Measurements from ENCODE around the gene CDC5L.
A peak's percentile ranks its signal among the peaks of the same experiment; 100 is the strongest.
"Not testable (repeated sequence)": the region's sequence is repeated elsewhere in the genome, so short reads cannot be mapped to it uniquely, and the experiment has no call there.

CDC5L gene

GRCh38 chr6:44422531-44422930, 35.0 kb downstream of the CDC5L start:
- DNase-seq, result no peak

- no peak for DNase-seq
Measured at GRCh38 chr6:44423306-44423705, 35.8 kb downstream of the CDC5L start.

GRCh38 chr6:44425951-44426350, 38.4 kb downstream of the CDC5L start:
- no peak for DNase-seq

GRCh38 chr6:44428682-44429081, 41.2 kb downstream of the CDC5L start:
- DNase-seq, result no peak

GRCh38 chr6:44430326-44430725, 42.8 kb downstream of the CDC5L start:
- DNase-seq, result no peak

- DNase-seq, result peak; percentile 48
Measured at GRCh38 chr6:44431118-44431725, 43.7 kb downstream of the CDC5L start.

- DNase-seq, result no peak
Measured at GRCh38 chr6:44432227-44432626, 44.7 kb downstream of the CDC5L start.

- no peak for DNase-seq
Measured at GRCh38 chr6:44432726-44433125, 45.2 kb downstream of the CDC5L start.

GRCh38 chr6:44435500-44435899, 48.0 kb downstream of the CDC5L start:
- no peak for DNase-seq

- no peak for DNase-seq
Measured at GRCh38 chr6:44438827-44439226, 51.3 kb downstream of the CDC5L start.

GRCh38 chr6:44439270-44440045, 52.0 kb downstream of the CDC5L start:
- no peak for DNase-seq

GRCh38 chr6:44441091-44441855, 53.8 kb downstream of the CDC5L start:
- no peak for DNase-seq

GRCh38 chr6:44442236-44442635, 54.7 kb downstream of the CDC5L start:
- DNase-seq, result no peak

GRCh38 chr6:44442833-44443444, 55.4 kb downstream of the CDC5L start:
- no peak for DNase-seq

GRCh38 chr6:44444853-44445252, 57.3 kb downstream of the CDC5L start:
- DNase-seq, result no peak

- no peak for DNase-seq
Measured at GRCh38 chr6:44446626-44447300, 59.3 kb downstream of the CDC5L start.

GRCh38 chr6:44449181-44449580, 61.7 kb downstream of the CDC5L start:
- not testable (repeated sequence) for DNase-seq

GRCh38 chr6:44451803-44452695, 64.5 kb downstream of the CDC5L start:
- no peak for DNase-seq

GRCh38 chr6:44452725-44453124, 65.2 kb downstream of the CDC5L start:
- DNase-seq, result no peak

GRCh38 chr6:44453146-44453545, 65.6 kb downstream of the CDC5L start:
- DNase-seq, result no peak

GRCh38 chr6:44454198-44454597, 66.7 kb downstream of the CDC5L start:
- no peak for DNase-seq
